SK-N-MC (cell line): Measurements from ENCODE around the gene AGTPBP1.

ENCODE experiments used
- EZH2 ChIP-seq: fragments of 200-600 bp; sonication (generic); IDR thresholded peaks from one replicate; pipeline ENCODE4 v1.6.1; 2017; ENCODE audit warnings: antibody characterized with exemption
- POLR2AphosphoS5 ChIP-seq: IDR thresholded peaks from 2 replicates; pipeline ENCODE4 v1.6.1; 2012; ENCODE audit warnings: mild to moderate bottlenecking, low read depth, low read length, borderline replicate concordance

- no peak for TF ChIP-seq POLR2AphosphoS5
- no peak for TF ChIP-seq EZH2
Observed at GRCh38 chr9:85713897-85714296, 27.9 kb downstream of the AGTPBP1 start.
